Measurements from ENCODE around the gene PRKCD. TPM values are rescaled to one million over a fixed set of nuclear protein-coding genes. Genes with fewer than 3 reads are reported as not detected.
A peak's percentile ranks its signal among the peaks of the same experiment; 100 is the strongest.

The PRKCD gene
- total RNA-seq, 1 donor from 2014 or later: 17.1 TPM

- H3K9me3 Mint-ChIP-seq (ENCODE audit: low read depth): no peaks in the 10 kb centered on the region
- H3K27me3 Mint-ChIP-seq (ENCODE audit: low read depth): no peaks in the 10 kb centered on the region
- H3K4me1 Mint-ChIP-seq (ENCODE audit: low read depth): peaks cover 32% of the 10 kb centered on the region
- H3K4me3 Mint-ChIP-seq (ENCODE audit: unreplicated experiment): no peak overlapping the region
- peak overlapping the region; percentile 36 for H3K27ac Mint-ChIP-seq (ENCODE audit: unreplicated experiment)
- H3K36me3 Mint-ChIP-seq (ENCODE audit: low read depth): peaks cover 2% of the 10 kb centered on the region
- DNase-seq (ENCODE audit: low spot score): no peak
- TF ChIP-seq CTCF (IDR thresholded peaks at IDR 0.05): no peak
These were observed 8.2 kb downstream of the PRKCD start for GRCh38 chr3:53169045-53169831.

- no peak overlapping the region for H3K4me3 Mint-ChIP-seq (ENCODE audit: unreplicated experiment)
- no peak for TF ChIP-seq CTCF (IDR thresholded peaks at IDR 0.05)
These were observed 8.9 kb downstream of the PRKCD start for GRCh38 chr3:53169832-53170324.

DNA sequence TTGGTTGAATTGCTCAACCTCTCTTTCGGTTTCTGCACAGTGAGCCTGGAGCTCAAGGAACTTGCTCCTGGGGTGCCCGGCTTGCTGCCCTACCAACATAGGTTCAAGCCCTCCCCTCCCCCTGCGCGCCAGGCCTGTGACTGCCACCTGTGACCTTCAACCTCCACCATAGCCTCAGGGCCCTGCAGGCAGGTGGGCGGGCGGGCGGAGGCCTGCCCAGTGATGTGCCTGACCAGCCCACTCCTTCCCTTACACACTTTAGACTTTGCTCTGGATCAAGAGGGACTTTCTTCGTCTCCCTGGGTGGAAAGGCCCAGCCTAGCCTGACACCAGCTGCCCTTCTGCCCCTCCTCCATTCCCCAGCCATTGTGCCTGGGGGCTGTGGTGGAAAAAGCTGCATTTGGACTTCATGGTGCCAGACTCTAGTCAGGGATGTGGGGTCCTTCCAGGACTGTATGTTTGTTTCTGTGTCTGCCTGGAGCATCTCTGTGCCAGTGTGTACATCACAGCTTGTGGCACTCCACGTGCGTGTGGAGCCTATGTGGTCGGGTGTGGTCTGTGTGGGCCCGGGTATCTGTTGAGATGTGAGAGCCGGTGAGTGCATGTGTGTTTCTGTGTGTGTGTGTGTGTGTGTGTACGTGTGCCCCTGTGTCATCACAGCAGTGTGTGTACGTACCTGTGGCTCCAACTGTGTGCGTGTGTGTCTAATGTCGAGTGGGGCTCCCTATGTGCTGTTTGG is 9.5 kb downstream of the PRKCD start:
- no peak for TF ChIP-seq CTCF (IDR thresholded peaks at IDR 0.05)
- Mint-ChIP-seq H3K36me3 (ENCODE audit: low read depth) (peaks cover 2% of the 10 kb centered on the region), H3K27me3 (ENCODE audit: low read depth) (no peaks in the 10 kb centered on the region), H3K9me3 (ENCODE audit: low read depth) (no peaks in the 10 kb centered on the region), H3K4me1 (ENCODE audit: low read depth) (peaks cover 32% of the 10 kb centered on the region), H3K27ac (ENCODE audit: unreplicated experiment) (no peak overlapping the region), H3K4me3 (ENCODE audit: unreplicated experiment) (no peak overlapping the region)
- no peak for DNase-seq (ENCODE audit: low spot score)

More at GRCh38 chr3:53169832-53170324, 8.9 kb downstream of the PRKCD start:
- Mint-ChIP-seq H3K36me3 (ENCODE audit: low read depth) (peaks cover 2% of the 10 kb centered on the region), H3K27me3 (ENCODE audit: low read depth) (no peaks in the 10 kb centered on the region), H3K27ac (ENCODE audit: unreplicated experiment) (no peak overlapping the region), H3K4me1 (ENCODE audit: low read depth) (peaks cover 32% of the 10 kb centered on the region), H3K9me3 (ENCODE audit: low read depth) (no peaks in the 10 kb centered on the region)
- no peak for DNase-seq (ENCODE audit: low spot score)

- no peaks in the 10 kb centered on the region for H3K27me3 Mint-ChIP-seq (ENCODE audit: low read depth)
- H3K4me3 Mint-ChIP-seq (ENCODE audit: unreplicated experiment): no peak overlapping the region
- H3K36me3 Mint-ChIP-seq (ENCODE audit: low read depth): peaks cover 2% of the 10 kb centered on the region
- no peak for DNase-seq (ENCODE audit: low spot score)
- H3K9me3 Mint-ChIP-seq (ENCODE audit: low read depth): no peaks in the 10 kb centered on the region
- TF ChIP-seq CTCF (IDR thresholded peaks at IDR 0.05): no peak
- H3K27ac Mint-ChIP-seq (ENCODE audit: unreplicated experiment): no peak overlapping the region
- H3K4me1 Mint-ChIP-seq (ENCODE audit: low read depth): peaks cover 32% of the 10 kb centered on the region
These were observed 10.0 kb downstream of the PRKCD start for GRCh38 chr3:53171064-53171418.

DNA sequence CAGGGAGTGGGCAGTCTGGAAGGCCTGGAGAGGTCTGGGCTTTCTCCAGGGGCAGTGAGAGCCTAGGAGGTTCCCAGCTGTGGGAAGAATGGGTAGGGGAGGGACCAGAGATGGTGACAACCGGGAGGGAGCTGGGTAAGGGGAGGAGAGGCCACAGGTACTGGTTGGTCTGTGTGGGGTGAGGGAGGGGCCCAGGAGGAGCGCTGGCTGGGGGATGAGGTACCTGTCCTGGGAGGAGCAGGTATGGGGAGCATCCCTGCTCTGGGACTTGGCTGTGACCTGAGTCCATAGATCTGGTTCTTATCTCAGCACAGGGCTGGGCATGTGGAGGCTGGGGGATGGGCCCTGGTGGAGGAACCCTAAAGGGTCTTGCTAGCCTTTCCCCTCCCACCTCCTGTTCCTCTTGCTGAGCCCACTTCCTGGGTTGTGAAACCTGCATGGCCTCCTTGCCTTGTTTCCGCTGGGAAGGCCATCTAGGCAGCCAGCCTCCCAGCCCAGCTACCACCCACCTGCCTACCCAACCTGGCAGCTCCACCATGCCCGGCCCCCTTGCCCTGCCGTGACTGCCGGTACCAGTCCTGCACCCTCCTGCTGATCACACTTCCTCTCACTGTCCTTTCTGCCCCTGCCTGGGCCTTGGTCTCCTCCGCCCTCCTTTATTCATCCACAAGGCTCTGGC is 11.0 kb downstream of the PRKCD start:
- Mint-ChIP-seq H3K27me3 (ENCODE audit: low read depth) (no peaks in the 10 kb centered on the region), H3K4me3 (ENCODE audit: unreplicated experiment) (no peak overlapping the region), H3K4me1 (ENCODE audit: low read depth) (peaks cover 23% of the 10 kb centered on the region), H3K36me3 (ENCODE audit: low read depth) (peaks cover 2% of the 10 kb centered on the region), H3K27ac (ENCODE audit: unreplicated experiment) (no peak overlapping the region), H3K9me3 (ENCODE audit: low read depth) (no peaks in the 10 kb centered on the region)
- TF ChIP-seq CTCF (IDR thresholded peaks at IDR 0.05): no peak
- no peak for DNase-seq (ENCODE audit: low spot score)

Data from chondrocyte (in vitro differentiated cells).